IMR-90 (cell line): ENCODE data around the gene CFAP91. TPM values are rescaled to one million over a fixed set of nuclear protein-coding genes. Genes with fewer than 3 reads are reported as not detected.

ENCODE experiments used
- ATAC-seq: fragments of 200-7000 bp; cut with Tn5 transposase; 2 replicates; pipeline ENCODE4 v1.9.1; 2020; ENCODE audit warnings: low read depth, mild to moderate bottlenecking, moderate library complexity
- BruUV-seq: library from RNA; stranded (reverse); fragments of 400-500 nt; replicated peaks from 2 replicates; lab custom pipeline; 2021; lab: Mats Ljungman, UMichigan
- CTCF ChIA-PET: fragments of 300-600 bp; formaldehyde crosslinking; extraction: SDS; loops from one replicate; lab custom pipeline; 2021; ENCODE audit warnings: antibody characterized with exemption; lab: Yijun Ruan, JAX
- POLR2A ChIA-PET: fragments of 300-600 bp; sonication (Branson Sonifier 250); formaldehyde crosslinking; loops from one replicate; lab custom pipeline; 2022; ENCODE audit warnings: antibody characterized with exemption; ENCODE audit not compliant: unreplicated experiment; lab: Charles Lee
- DNase-seq: peaks from one replicate; pipeline ENCODE4 v3.0.0; 2013
- H2AFZ ChIP-seq: replicated peaks from 2 replicates; pipeline ENCODE3; 2013; ENCODE audit warnings: low read length, mild to moderate bottlenecking; ENCODE audit not compliant: poor library complexity
- H2AK5ac ChIP-seq: 2 replicates; pipeline ENCODE4 v1.6.1; 2013; ENCODE audit warnings: low read depth, low read length, inconsistent platforms
- H2AK9ac ChIP-seq: replicated peaks from 2 replicates; pipeline ENCODE3; 2013; ENCODE audit warnings: mild to moderate bottlenecking, low read depth, low read length, moderate library complexity; ENCODE audit not compliant: poor library complexity
- H2BK120ac ChIP-seq: 2 replicates; pipeline ENCODE4 v1.6.1; 2013; ENCODE audit warnings: low read depth, low read length, inconsistent platforms
- H2BK15ac ChIP-seq: 3 replicates; pipeline ENCODE4 v1.6.1; 2013; ENCODE audit warnings: low read depth, low read length, inconsistent platforms
- H2BK20ac ChIP-seq: 2 replicates; pipeline ENCODE4 v1.6.1; 2013; ENCODE audit warnings: low read depth, mild to moderate bottlenecking, inconsistent platforms, low read length, moderate library complexity
- H2BK5ac ChIP-seq: 2 replicates; pipeline ENCODE4 v1.6.1; 2013; ENCODE audit warnings: mild to moderate bottlenecking, low read depth, low read length, inconsistent platforms; ENCODE audit not compliant: poor library complexity, severe bottlenecking
- H3K14ac ChIP-seq: replicated peaks from 2 replicates; pipeline ENCODE4 v1.6.1; 2013; ENCODE audit warnings: low read depth, low read length, inconsistent platforms
- H3K18ac ChIP-seq: 2 replicates; pipeline ENCODE4 v1.6.1; 2013; ENCODE audit warnings: low read depth, low read length, control low read depth
- H3K23ac ChIP-seq: 2 replicates; pipeline ENCODE4 v1.6.1; 2013; ENCODE audit warnings: low read depth, low read length, inconsistent platforms
- H3K27ac ChIP-seq: 2 replicates; pipeline ENCODE4 v1.5.1; 2013; ENCODE audit warnings: mild to moderate bottlenecking, control low read depth, low read length; ENCODE audit not compliant: insufficient read depth
- H3K27me3 ChIP-seq: 2 replicates; pipeline ENCODE4 v1.6.1; 2013; ENCODE audit warnings: low read length; ENCODE audit not compliant: control insufficient read depth, insufficient read depth
- H3K36me3 ChIP-seq: 2 replicates; pipeline ENCODE4 v1.6.1; 2013; ENCODE audit warnings: low read length, mixed read lengths; ENCODE audit not compliant: control insufficient read depth, insufficient read depth
- H3K4ac ChIP-seq: 2 replicates; pipeline ENCODE4 v1.6.1; 2013; ENCODE audit warnings: low read depth, low read length, inconsistent platforms
- H3K4me1 ChIP-seq: 2 replicates; pipeline ENCODE4 v1.6.1; 2013; ENCODE audit warnings: low read length, mixed read lengths; ENCODE audit not compliant: control insufficient read depth, insufficient read depth
- H3K4me2 ChIP-seq: 2 replicates; pipeline ENCODE4 v1.6.1; 2013; ENCODE audit warnings: low read depth, mild to moderate bottlenecking, control low read depth, low read length, moderate library complexity
- H3K4me3 ChIP-seq: 2 replicates; pipeline ENCODE4 v1.5.1; 2013; ENCODE audit warnings: low read depth, mild to moderate bottlenecking, control low read depth, low read length, moderate library complexity; ENCODE audit not compliant: insufficient read depth
- H3K56ac ChIP-seq: 2 replicates; pipeline ENCODE4 v1.6.1; 2013; ENCODE audit warnings: low read length, inconsistent platforms; ENCODE audit not compliant: insufficient read depth; ENCODE audit errors: extremely low read depth
- H3K79me1 ChIP-seq, 2 experiments: 2 replicates each; pipeline ENCODE4 v1.6.1; 2013; ENCODE audit warnings: low read length in 2 of 2, inconsistent platforms in 1 of 2, low read depth in 1 of 2
- H3K9ac ChIP-seq: 2 replicates; pipeline ENCODE4 v1.6.1; 2013; ENCODE audit warnings: low read depth, low read length, control low read depth
- H3K9me1 ChIP-seq: 2 replicates; pipeline ENCODE4 v1.6.1; 2013; ENCODE audit warnings: low read length, inconsistent platforms; ENCODE audit not compliant: insufficient read depth
- H3K9me3 ChIP-seq: 2 replicates; pipeline ENCODE4 v1.6.1; 2013; ENCODE audit warnings: low read length; ENCODE audit not compliant: control insufficient read depth, insufficient read depth
- H4K20me1 ChIP-seq: 2 replicates; pipeline ENCODE4 v1.6.1; 2013; ENCODE audit warnings: low read length, inconsistent platforms; ENCODE audit not compliant: insufficient read depth
- H4K5ac ChIP-seq: 2 replicates; pipeline ENCODE4 v1.6.1; 2013; ENCODE audit warnings: mild to moderate bottlenecking, low read depth, low read length, control low read depth
- H4K8ac ChIP-seq, 2 experiments: 2 replicates each; pipeline ENCODE4 v1.6.1; 2013; ENCODE audit warnings: low read depth in 2 of 2, low read length in 2 of 2, control low read depth in 1 of 2, inconsistent platforms in 1 of 2
- H4K91ac ChIP-seq: 2 replicates; pipeline ENCODE4 v1.6.1; 2013; ENCODE audit warnings: low read depth, low read length, inconsistent platforms; ENCODE audit not compliant: insufficient read depth
- BHLHE40 ChIP-seq: fragments of 150-350 bp; IDR thresholded peaks from 2 replicates; pipeline ENCODE4 v1.6.1; 2016; ENCODE audit warnings: mild to moderate bottlenecking, low read depth, low read length
- CEBPB ChIP-seq: IDR thresholded peaks from 2 replicates; pipeline ENCODE4 v1.6.1; 2012; ENCODE audit warnings: low read depth, low read length, improper control_type of control experiment
- CHD1 ChIP-seq: IDR thresholded peaks from 2 replicates; pipeline ENCODE4 v1.6.1; 2012; ENCODE audit warnings: low read depth, low read length, improper control_type of control experiment
- CTCF ChIP-seq: conservative IDR thresholded peaks from 2 replicates; pipeline ENCODE4 v1.5.1; 2012; ENCODE audit warnings: mild to moderate bottlenecking, low read depth, low read length, improper control_type of control experiment
- ELK1 ChIP-seq: fragments of 150-350 bp; IDR thresholded peaks from 2 replicates; pipeline ENCODE4 v1.6.1; 2016; ENCODE audit warnings: low read depth, mild to moderate bottlenecking, low read length, moderate library complexity, borderline replicate concordance
- FOS ChIP-seq: fragments of 150-350 bp; IDR thresholded peaks from 2 replicates; pipeline ENCODE4 v1.6.1; 2016; ENCODE audit warnings: low read depth, low read length
- MAFK ChIP-seq: IDR thresholded peaks from 2 replicates; pipeline ENCODE4 v1.6.1; 2012; ENCODE audit warnings: low read depth, low read length, improper control_type of control experiment
- MAZ ChIP-seq: IDR thresholded peaks from 2 replicates; pipeline ENCODE4 v1.6.1; 2012; ENCODE audit warnings: low read depth, mild to moderate bottlenecking, low read length, improper control_type of control experiment, moderate library complexity, borderline replicate concordance
- MXI1 ChIP-seq: IDR thresholded peaks from 2 replicates; pipeline ENCODE4 v1.6.1; 2012; ENCODE audit warnings: low read depth, mild to moderate bottlenecking, low read length, moderate library complexity, borderline replicate concordance
- NFE2L2 ChIP-seq: fragments of 150-350 bp; IDR thresholded peaks from 2 replicates; pipeline ENCODE4 v1.6.1; 2016; ENCODE audit warnings: low read depth, mild to moderate bottlenecking, low read length
- RAD21 ChIP-seq: IDR thresholded peaks from 2 replicates; pipeline ENCODE4 v1.6.1; 2012; ENCODE audit warnings: low read length, improper control_type of control experiment
- RCOR1 ChIP-seq: IDR thresholded peaks from 2 replicates; pipeline ENCODE4 v1.6.1; 2012; ENCODE audit warnings: mild to moderate bottlenecking, low read length, improper control_type of control experiment; ENCODE audit not compliant: insufficient replicate concordance
- SMC3 ChIP-seq: fragments of 150-350 bp; IDR thresholded peaks from 2 replicates; pipeline ENCODE4 v1.6.1; 2016; ENCODE audit warnings: low read depth, mild to moderate bottlenecking, antibody characterized with exemption, low read length, moderate library complexity
- USF2 ChIP-seq: fragments of 150-350 bp; IDR thresholded peaks from 2 replicates; pipeline ENCODE4 v1.6.1; 2017; ENCODE audit warnings: mild to moderate bottlenecking, antibody characterized with exemption, low read length, low read depth
- WGBS, 2 experiments: methylation state at CpG; one replicate each; pipeline versions ENCODE4 v1.1.5 to v1.1.7; 2013; ENCODE audit warnings: missing lambda C conversion rate in 2 of 2; ENCODE audit not compliant: insufficient read length in 1 of 2; ENCODE audit errors: extremely low coverage in 2 of 2; 5-methylcytosine and 5-hydroxymethylcytosine counted together
- dilution Hi-C: fragments of 300-500 bp; cut with HindIII; formaldehyde crosslinking; loops from one replicate; pipeline ENCODE4 v1.14.3; 2018; ENCODE audit warnings: low sequenced_read_pairs; ENCODE audit not compliant: unreplicated experiment
- in situ Hi-C: fragments of 300-500 bp; cut with MboI; formaldehyde crosslinking; loops from 3 replicates; pipeline ENCODE4 v1.14.3; 2019; ENCODE audit warnings: low sequenced_read_pairs, inconsistent platforms, mixed read lengths
- intact Hi-C: fragments of 100-400 bp; cut with micrococcal nuclease; formaldehyde crosslinking; loops from 2 replicates; pipeline ENCODE4 v1.10.0; 2022
- polyA plus RNA-seq, 3 experiments: library from polyadenylated mRNA; depleted of rRNA; stranded (reverse); fragments of >200 nt; gene quantifications; 2 replicates each; pipeline ENCODE4 v1.2.3, GENCODE V29; 2012; ENCODE audit warnings: low replicate concordance in 1 of 3
- total RNA-seq: library from RNA; depleted of rRNA; stranded (reverse); fragments of >200 nt; gene quantifications from 2 replicates; pipeline ENCODE4 v1.2.3, GENCODE V29; 2012

CFAP91 gene
- total and polyA plus RNA-seq, 2 of the 4 experiments (the other 2 are of a cell fraction) = not detected

- dilution Hi-C loops = no loop called here
- Histone ChIP-seq H3K27ac (no peak overlapping the region), H3K9ac (no peak overlapping the region), H2BK15ac (no peak overlapping the region), H3K4me2 (no peak overlapping the region), H2BK20ac (no peak overlapping the region), H2AK5ac (no peak overlapping the region), H3K79me1 (no peaks in the 10 kb centered on the region), H3K36me3 (no peaks in the 10 kb centered on the region), H3K14ac (no peak overlapping the region), H4K8ac (no peak overlapping the region), H2AK9ac (no peak overlapping the region), H3K56ac (no peak overlapping the region), H2BK120ac (no peak overlapping the region), H2AFZ (no peak overlapping the region), H4K20me1 (no peaks in the 10 kb centered on the region), H3K4me1 (peaks cover 2% of the 10 kb centered on the region; the same call in 1 of the 2 replicates), H3K4ac (no peak overlapping the region), H3K23ac (no peak overlapping the region), H4K5ac (no peak overlapping the region), H4K91ac (no peak overlapping the region), H3K27me3 (peaks cover 6% of the 10 kb centered on the region), H3K18ac (no peak overlapping the region), H3K9me3 (0 out of 2 replicates have a peak, but pooled peaks cover 2% of the 10 kb centered on the region), H3K4me3 (no peak overlapping the region), H3K9me1 (no peaks in the 10 kb centered on the region), H2BK5ac (no peak overlapping the region)
- no TSS peak for BruUV-seq
- TF ChIP-seq CHD1 = no peak
- no peak for TF ChIP-seq SMC3
- TF ChIP-seq FOS = no peak
- TF ChIP-seq MAZ = no peak
- no peak for TF ChIP-seq BHLHE40
- TF ChIP-seq MAFK = no peak
- no peak for TF ChIP-seq RAD21
- no peak for TF ChIP-seq ELK1
- no peak for TF ChIP-seq RCOR1
- no peak for TF ChIP-seq USF2
- no peak for TF ChIP-seq CTCF
- no peak for TF ChIP-seq CEBPB
- TF ChIP-seq MXI1 = no peak
- TF ChIP-seq NFE2L2 = no peak
- in situ Hi-C loops = no loop called here
- DNase-seq (no peak), ATAC-seq (no peak)
- ChIA-PET CTCF (no interaction called here), POLR2A (no interaction called here)
- 83% methylated on average over 1 of the region's 9 CpGs; no CpG with 5 or more reads in 1 of the 2 experiments for WGBS, 2 experiments
- intact Hi-C loops = no loop called here
Observed at GRCh38 chr3:119659606-119660291, 43.1 kb upstream of the CFAP91 start.
